Measurements from ENCODE around the gene CHCHD3.

Gene CHCHD3

GRCh38 chr7:133112976-133113375 lies 31.1 kb upstream of the CHCHD3 start:
- Histone ChIP-seq H3F3A (ENCODE audit: low read depth) (no peaks in the 10 kb centered on the region), H4K20me1 (ENCODE audit: insufficient read depth, low read length, poor library complexity, severe bottlenecking) (no peaks in the 10 kb centered on the region), H3K9me3 (ENCODE audit: insufficient read depth, low read depth, low read length) (0 out of 2 replicates have a peak, but pooled peaks cover 3% of the 10 kb centered on the region), H3K4me3 (ENCODE audit: low read length, poor library complexity, severe bottlenecking) (no peak overlapping the region), H3K4me1 (ENCODE audit: insufficient read depth, low read length, poor library complexity, severe bottlenecking) (no peaks in the 10 kb centered on the region), H3K4me2 (ENCODE audit: low read depth, low read length, poor library complexity, severe bottlenecking) (no peak overlapping the region), H3K27me3 (ENCODE audit: insufficient read depth, low read length, poor library complexity, severe bottlenecking) (no peaks in the 10 kb centered on the region), H3K9me2 (replicated peaks; ENCODE audit: low read depth, low read length) (no peaks in the 10 kb centered on the region), H3K79me2 (ENCODE audit: insufficient read depth, low read length) (no peaks in the 10 kb centered on the region), H2AFZ (ENCODE audit: low read length) (no peak overlapping the region), H3K36me3 (ENCODE audit: insufficient read depth, low read length) (no peaks in the 10 kb centered on the region), H3K9ac (ENCODE audit: low read depth, low read length, poor library complexity, severe bottlenecking) (no peak overlapping the region)
- TF ChIP-seq, protein P1, sequence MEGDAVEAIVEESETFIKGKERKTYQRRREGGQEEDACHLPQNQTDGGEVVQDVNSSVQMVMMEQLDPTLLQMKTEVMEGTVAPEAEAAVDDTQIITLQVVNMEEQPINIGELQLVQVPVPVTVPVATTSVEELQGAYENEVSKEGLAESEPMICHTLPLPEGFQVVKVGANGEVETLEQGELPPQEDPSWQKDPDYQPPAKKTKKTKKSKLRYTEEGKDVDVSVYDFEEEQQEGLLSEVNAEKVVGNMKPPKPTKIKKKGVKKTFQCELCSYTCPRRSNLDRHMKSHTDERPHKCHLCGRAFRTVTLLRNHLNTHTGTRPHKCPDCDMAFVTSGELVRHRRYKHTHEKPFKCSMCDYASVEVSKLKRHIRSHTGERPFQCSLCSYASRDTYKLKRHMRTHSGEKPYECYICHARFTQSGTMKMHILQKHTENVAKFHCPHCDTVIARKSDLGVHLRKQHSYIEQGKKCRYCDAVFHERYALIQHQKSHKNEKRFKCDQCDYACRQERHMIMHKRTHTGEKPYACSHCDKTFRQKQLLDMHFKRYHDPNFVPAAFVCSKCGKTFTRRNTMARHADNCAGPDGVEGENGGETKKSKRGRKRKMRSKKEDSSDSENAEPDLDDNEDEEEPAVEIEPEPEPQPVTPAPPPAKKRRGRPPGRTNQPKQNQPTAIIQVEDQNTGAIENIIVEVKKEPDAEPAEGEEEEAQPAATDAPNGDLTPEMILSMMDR (conservative IDR thresholded peaks at IDR 0.05; ENCODE audit: low read length), result no peak
- no peak for TF ChIP-seq EZH2phosphoT487 (IDR thresholded peaks at IDR 0.05; ENCODE audit: borderline replicate concordance)

- H4K20me1 ChIP-seq (ENCODE audit: insufficient read depth, low read length, poor library complexity, severe bottlenecking), result no peaks in the 10 kb centered on the region
- no peak for TF ChIP-seq EZH2phosphoT487 (IDR thresholded peaks at IDR 0.05; ENCODE audit: borderline replicate concordance)
- TF ChIP-seq, protein P1 (conservative IDR thresholded peaks at IDR 0.05; ENCODE audit: low read length), result no peak
- H3K4me1 ChIP-seq (ENCODE audit: insufficient read depth, low read length, poor library complexity, severe bottlenecking), result no peaks in the 10 kb centered on the region
- no peak overlapping the region for H3K4me3 ChIP-seq (ENCODE audit: low read length, poor library complexity, severe bottlenecking)
- H3K27me3 ChIP-seq (ENCODE audit: insufficient read depth, low read length, poor library complexity, severe bottlenecking), result no peaks in the 10 kb centered on the region
- H3K4me2 ChIP-seq (ENCODE audit: low read depth, low read length, poor library complexity, severe bottlenecking), result no peak overlapping the region
- no peaks in the 10 kb centered on the region for H3K79me2 ChIP-seq (ENCODE audit: insufficient read depth, low read length)
- no peak overlapping the region for H3K9ac ChIP-seq (ENCODE audit: low read depth, low read length, poor library complexity, severe bottlenecking)
- H3K36me3 ChIP-seq (ENCODE audit: insufficient read depth, low read length), result no peaks in the 10 kb centered on the region
- H3K9me3 ChIP-seq (ENCODE audit: insufficient read depth, low read depth, low read length), result 0 out of 2 replicates have a peak, but pooled peaks cover 3% of the 10 kb centered on the region
- H3K9me2 ChIP-seq (replicated peaks; ENCODE audit: low read depth, low read length), result no peaks in the 10 kb centered on the region
- no peak overlapping the region for H2AFZ ChIP-seq (ENCODE audit: low read length)
- H3F3A ChIP-seq (ENCODE audit: low read depth), result no peaks in the 10 kb centered on the region
These were observed 30.4 kb upstream of the CHCHD3 start for GRCh38 chr7:133112335-133112734.

DNA sequence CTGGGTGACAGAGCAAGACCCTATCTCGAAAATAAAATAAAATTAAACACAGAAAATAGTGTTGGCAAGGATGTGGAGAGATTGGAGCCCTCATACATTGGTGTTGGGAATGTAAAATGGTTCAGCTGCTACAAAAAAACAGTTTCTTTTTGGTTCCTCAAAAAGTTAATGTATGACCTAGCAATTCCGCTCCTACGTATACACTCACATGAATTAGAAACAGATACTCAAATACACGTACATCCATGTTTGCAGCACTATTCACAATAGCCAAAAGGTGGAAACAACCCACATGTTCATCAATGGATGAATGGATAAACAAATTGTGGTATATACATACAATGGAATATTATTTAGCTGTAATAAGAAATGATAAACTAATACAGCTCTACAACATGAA lies 28.4 kb upstream of the CHCHD3 start:
- Histone ChIP-seq H4K20me1 (ENCODE audit: insufficient read depth, low read length, poor library complexity, severe bottlenecking) (no peaks in the 10 kb centered on the region), H3K27me3 (ENCODE audit: insufficient read depth, low read length, poor library complexity, severe bottlenecking) (no peaks in the 10 kb centered on the region), H3K79me2 (ENCODE audit: insufficient read depth, low read length) (no peaks in the 10 kb centered on the region), H3K9me3 (ENCODE audit: insufficient read depth, low read depth, low read length) (0 out of 2 replicates have a peak, but pooled peaks cover 3% of the 10 kb centered on the region), H3K9ac (ENCODE audit: low read depth, low read length, poor library complexity, severe bottlenecking) (no peak overlapping the region), H3K4me1 (ENCODE audit: insufficient read depth, low read length, poor library complexity, severe bottlenecking) (no peaks in the 10 kb centered on the region), H3K4me2 (ENCODE audit: low read depth, low read length, poor library complexity, severe bottlenecking) (no peak overlapping the region), H3F3A (ENCODE audit: low read depth) (no peaks in the 10 kb centered on the region), H3K36me3 (ENCODE audit: insufficient read depth, low read length) (no peaks in the 10 kb centered on the region), H2AFZ (ENCODE audit: low read length) (no peak overlapping the region), H3K4me3 (ENCODE audit: low read length, poor library complexity, severe bottlenecking) (no peak overlapping the region), H3K9me2 (replicated peaks; ENCODE audit: low read depth, low read length) (no peaks in the 10 kb centered on the region)
- TF ChIP-seq, protein P1 (conservative IDR thresholded peaks at IDR 0.05; ENCODE audit: low read length), result no peak
- no peak for TF ChIP-seq EZH2phosphoT487 (IDR thresholded peaks at IDR 0.05; ENCODE audit: borderline replicate concordance)
